Trophoblast cell (in vitro differentiated cells and primary cell): ENCODE measurements around the gene CKMT2.

Source experiments
- DNase-seq, 2 donors: peaks; one replicate each; pipeline ENCODE4 v3.0.0-alpha.2; 2016
- H2AFZ ChIP-seq: 2 replicates; pipeline ENCODE4 v1.6.1; 2013; ENCODE audit warnings: low read length, moderate library complexity, mild to moderate bottlenecking; ENCODE audit not compliant: insufficient read depth, poor library complexity
- H2AK5ac ChIP-seq: 2 replicates; pipeline ENCODE4 v1.6.1; 2013; ENCODE audit warnings: mild to moderate bottlenecking, low read length
- H2BK120ac ChIP-seq: 2 replicates; pipeline ENCODE4 v1.6.1; 2013; ENCODE audit warnings: low read length, mild to moderate bottlenecking, moderate library complexity; ENCODE audit not compliant: insufficient read depth, poor library complexity
- H2BK12ac ChIP-seq: 2 replicates; pipeline ENCODE4 v1.6.1; 2013; ENCODE audit warnings: mild to moderate bottlenecking, low read length, moderate library complexity
- H2BK5ac ChIP-seq: 2 replicates; pipeline ENCODE4 v1.6.1; 2013; ENCODE audit warnings: low read length, low read depth, moderate library complexity, mild to moderate bottlenecking; ENCODE audit not compliant: poor library complexity
- H3K14ac ChIP-seq: 2 replicates; pipeline ENCODE4 v1.6.1; 2013; ENCODE audit warnings: mild to moderate bottlenecking, low read length
- H3K18ac ChIP-seq: 2 replicates; pipeline ENCODE4 v1.6.1; 2013; ENCODE audit warnings: mild to moderate bottlenecking, low read length
- H3K23ac ChIP-seq: 2 replicates; pipeline ENCODE4 v1.6.1; 2013; ENCODE audit warnings: low read length
- H3K27ac ChIP-seq: 2 replicates; pipeline ENCODE4 v1.5.1; 2013; ENCODE audit warnings: low read depth, mild to moderate bottlenecking, inconsistent platforms, low read length, moderate library complexity
- H3K27me3 ChIP-seq: 2 replicates; pipeline ENCODE4 v1.6.1; 2013; ENCODE audit warnings: inconsistent platforms, mild to moderate bottlenecking, low read length, moderate library complexity; ENCODE audit not compliant: insufficient read depth
- H3K36me3 ChIP-seq, 2 experiments: 1 replicate in 1 of 2; 2 replicates in 1 of 2; pipeline ENCODE4 v1.6.1; 2013; ENCODE audit warnings: low read length in 2 of 2, mild to moderate bottlenecking in 2 of 2, moderate library complexity in 1 of 2; ENCODE audit not compliant: insufficient read depth in 2 of 2, control insufficient read depth in 1 of 2
- H3K4ac ChIP-seq: 2 replicates; pipeline ENCODE4 v1.6.1; 2013; ENCODE audit warnings: low read depth, mild to moderate bottlenecking, low read length, moderate library complexity
- H3K4me1 ChIP-seq, 2 experiments: 1 replicate in 1 of 2; 2 replicates in 1 of 2; pipeline ENCODE4 v1.6.1; 2013; ENCODE audit warnings: low read length in 2 of 2, mild to moderate bottlenecking in 2 of 2, moderate library complexity in 1 of 2; ENCODE audit not compliant: insufficient read depth in 2 of 2, control insufficient read depth in 1 of 2
- H3K4me2 ChIP-seq: 2 replicates; pipeline ENCODE4 v1.6.1; 2013; ENCODE audit warnings: inconsistent platforms, mild to moderate bottlenecking, low read length, moderate library complexity
- H3K4me3 ChIP-seq: 2 replicates; pipeline ENCODE4 v1.5.1; 2013; ENCODE audit warnings: mild to moderate bottlenecking, low read depth, low read length, inconsistent platforms
- H3K79me1 ChIP-seq: one replicate; pipeline ENCODE4 v1.6.1; 2013; ENCODE audit warnings: low read length
- H3K79me2 ChIP-seq: 2 replicates; pipeline ENCODE4 v1.6.1; 2013; ENCODE audit warnings: low read length, mild to moderate bottlenecking; ENCODE audit not compliant: control insufficient read depth, insufficient read depth, poor library complexity
- H3K9ac ChIP-seq: 2 replicates; pipeline ENCODE4 v1.6.1; 2013; ENCODE audit warnings: mild to moderate bottlenecking, low read length
- H3K9me3 ChIP-seq: 2 replicates; pipeline ENCODE4 v1.6.1; 2013; ENCODE audit warnings: low read depth, mild to moderate bottlenecking, control low read depth, inconsistent platforms, low read length; ENCODE audit not compliant: insufficient read depth
- H4K12ac ChIP-seq: 2 replicates; pipeline ENCODE4 v1.6.1; 2013; ENCODE audit warnings: low read depth, mild to moderate bottlenecking, low read length, moderate library complexity
- H4K8ac ChIP-seq: 2 replicates; pipeline ENCODE4 v1.6.1; 2013; ENCODE audit warnings: low read depth, mild to moderate bottlenecking, low read length, moderate library complexity
- H4K91ac ChIP-seq: one replicate; pipeline ENCODE4 v1.6.1; 2013; ENCODE audit warnings: low read depth, mild to moderate bottlenecking, low read length, moderate library complexity
- WGBS: extraction: QIAGEN DNeasy Blood & Tissue Kit; methylation state at CpG from one replicate; pipeline ENCODE4 v1.1.7; 2013; ENCODE audit warnings: missing lambda C conversion rate; ENCODE audit not compliant: insufficient read length, insufficient coverage; ENCODE audit errors: extremely low coverage; 5-methylcytosine and 5-hydroxymethylcytosine counted together

The CKMT2 gene

GRCh38 chr5:81230416-81230815 lies 2.7 kb upstream of the CKMT2 start:
- Histone ChIP-seq H3K4ac (no peak overlapping the region), H2BK120ac (no peak overlapping the region), H2BK12ac (no peak overlapping the region), H3K4me3 (no peak overlapping the region), H3K23ac (no peak overlapping the region), H2AFZ (no peak overlapping the region), H3K9me3 (no peaks in the 10 kb centered on the region), H3K79me2 (no peaks in the 10 kb centered on the region), H3K27me3 (no peaks in the 10 kb centered on the region), H3K79me1 (peaks cover 7% of the 10 kb centered on the region), H3K4me1 (peaks cover 18 to 22% of the 10 kb centered on the region in 2 experiments), H3K36me3 (peaks cover 10 to 24% of the 10 kb centered on the region in 2 experiments), H2BK5ac (no peak overlapping the region), H4K12ac (no peak overlapping the region), H4K8ac (no peak overlapping the region), H3K9ac (no peak overlapping the region), H3K14ac (no peak overlapping the region), H3K27ac (no peak overlapping the region), H2AK5ac (no peak overlapping the region), H3K4me2 (no peak overlapping the region), H3K18ac (no peak overlapping the region), H4K91ac (no peak overlapping the region)
- no peak for DNase-seq
- WGBS = no CpG with 5 or more reads among the region's 8 CpGs

- H2BK12ac ChIP-seq = no peak overlapping the region
- H3K36me3 ChIP-seq = peaks cover 4 to 10% of the 10 kb centered on the region in 2 experiments
- H3K4me1 ChIP-seq = peaks cover 18 to 26% of the 10 kb centered on the region in 2 experiments
- H3K79me1 ChIP-seq = peaks cover 7% of the 10 kb centered on the region
- peak overlapping the region; percentile 2 for H4K91ac ChIP-seq
- no peak overlapping the region for H3K4me3 ChIP-seq
- peak; percentile 70 to 75 for DNase-seq
- H3K4me2 ChIP-seq = peak overlapping the region; percentile 62
- H3K79me2 ChIP-seq = no peaks in the 10 kb centered on the region
- no peak overlapping the region for H3K4ac ChIP-seq
- no peak overlapping the region for H2BK5ac ChIP-seq
- H3K18ac ChIP-seq = peak overlapping the region; percentile 33
- no peak overlapping the region for H3K14ac ChIP-seq
- no peaks in the 10 kb centered on the region for H3K9me3 ChIP-seq
- H3K9ac ChIP-seq = no peak overlapping the region
- H4K12ac ChIP-seq = no peak overlapping the region
- peak overlapping the region; percentile 4 for H2BK120ac ChIP-seq
- no peak overlapping the region for H3K27ac ChIP-seq
- H3K23ac ChIP-seq = no peak overlapping the region
- no peak overlapping the region for H4K8ac ChIP-seq
- no CpG with 5 or more reads among the region's 12 CpGs for WGBS
- no peak overlapping the region for H2AFZ ChIP-seq
- no peaks in the 10 kb centered on the region for H3K27me3 ChIP-seq
- no peak overlapping the region for H2AK5ac ChIP-seq
Observed at GRCh38 chr5:81232464-81233079, 550 bp upstream of the CKMT2 start.

GRCh38 chr5:81234299-81234698 lies 1.2 kb downstream of the CKMT2 start:
- H4K91ac ChIP-seq = peak overlapping the region; percentile 61
- peak overlapping the region; percentile 30 for H2AFZ ChIP-seq
- H3K27ac ChIP-seq = peak overlapping the region; percentile 9
- peak overlapping the region; percentile 43 for H3K18ac ChIP-seq
- H2BK5ac ChIP-seq = no peak overlapping the region
- H3K14ac ChIP-seq = no peak overlapping the region
- no peaks in the 10 kb centered on the region for H3K27me3 ChIP-seq
- no peaks in the 10 kb centered on the region for H3K9me3 ChIP-seq
- peaks cover 7% of the 10 kb centered on the region for H3K79me1 ChIP-seq
- H3K36me3 ChIP-seq = peaks cover 2% of the 10 kb centered on the region in 2 experiments
- H3K23ac ChIP-seq = no peak overlapping the region
- H3K4me3 ChIP-seq = no peak overlapping the region
- H2AK5ac ChIP-seq = peak overlapping the region; percentile 35
- H3K4me1 ChIP-seq = peaks cover 18 to 26% of the 10 kb centered on the region in 2 experiments
- no peak for DNase-seq
- H2BK120ac ChIP-seq = no peak overlapping the region
- H3K79me2 ChIP-seq = no peaks in the 10 kb centered on the region
- H3K4ac ChIP-seq = no peak overlapping the region
- no peak overlapping the region for H3K4me2 ChIP-seq
- no peak overlapping the region for H3K9ac ChIP-seq
- H2BK12ac ChIP-seq = peak overlapping the region; percentile 51
- no CpG with 5 or more reads among the region's 7 CpGs for WGBS
- peak overlapping the region; percentile 4 for H4K8ac ChIP-seq
- no peak overlapping the region for H4K12ac ChIP-seq

- Histone ChIP-seq H3K4ac (no peak overlapping the region), H3K79me1 (peaks cover 7% of the 10 kb centered on the region), H3K14ac (no peak overlapping the region), H2BK12ac (no peak overlapping the region), H3K4me3 (no peak overlapping the region), H2BK120ac (no peak overlapping the region), H4K8ac (peak overlapping the region; percentile 18), H4K12ac (no peak overlapping the region), H3K27me3 (no peaks in the 10 kb centered on the region), H3K79me2 (no peaks in the 10 kb centered on the region), H3K27ac (peak overlapping the region; percentile 9), H2AFZ (no peak overlapping the region), H2BK5ac (no peak overlapping the region), H3K36me3 (peaks cover 0 to 3% of the 10 kb centered on the region in 2 experiments), H3K9ac (no peak overlapping the region), H4K91ac (no peak overlapping the region), H3K4me2 (no peak overlapping the region), H3K4me1 (peaks cover 18 to 26% of the 10 kb centered on the region in 2 experiments), H3K23ac (no peak overlapping the region), H2AK5ac (no peak overlapping the region), H3K18ac (no peak overlapping the region), H3K9me3 (no peaks in the 10 kb centered on the region)
- no CpG with 5 or more reads among the region's 3 CpGs for WGBS
- DNase-seq = no peak
Observed at GRCh38 chr5:81234801-81235200, 1.7 kb downstream of the CKMT2 start.
